GM21529 (cell line): ENCODE data around the gene IGSF11.

ENCODE experiments used
- ATAC-seq: cut with Tn5 transposase; IDR thresholded peaks from one replicate; pipeline ENCODE4 v1.9.1; 2021; ENCODE audit not compliant: unreplicated experiment

Gene IGSF11

GRCh38 chr3:118889691-118890090 lies 145.0 kb downstream of the IGSF11 start:
- no peak for ATAC-seq

DNA sequence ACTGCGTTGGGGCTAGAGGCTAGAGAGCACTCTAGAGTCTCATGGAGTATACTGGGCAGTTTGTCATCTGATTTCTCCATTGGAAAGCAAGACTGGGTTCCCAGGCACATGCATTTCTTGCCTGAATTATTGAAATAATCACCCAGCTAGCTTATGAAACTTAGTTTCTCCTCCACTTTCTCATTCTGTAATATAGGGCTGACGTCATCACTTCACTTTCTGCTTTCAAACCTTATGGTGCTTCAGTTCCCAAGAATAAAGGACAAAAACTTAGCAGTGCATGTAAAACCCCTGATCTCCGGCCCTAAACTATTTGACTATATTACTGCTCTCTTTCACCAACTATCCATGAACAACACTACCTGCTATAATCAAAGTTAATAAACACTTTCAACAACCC lies 147.9 kb downstream of the IGSF11 start:
- no peak for ATAC-seq

GRCh38 chr3:118884748-118885206 lies 149.9 kb downstream of the IGSF11 start:
- peak; percentile 77 for ATAC-seq

DNA sequence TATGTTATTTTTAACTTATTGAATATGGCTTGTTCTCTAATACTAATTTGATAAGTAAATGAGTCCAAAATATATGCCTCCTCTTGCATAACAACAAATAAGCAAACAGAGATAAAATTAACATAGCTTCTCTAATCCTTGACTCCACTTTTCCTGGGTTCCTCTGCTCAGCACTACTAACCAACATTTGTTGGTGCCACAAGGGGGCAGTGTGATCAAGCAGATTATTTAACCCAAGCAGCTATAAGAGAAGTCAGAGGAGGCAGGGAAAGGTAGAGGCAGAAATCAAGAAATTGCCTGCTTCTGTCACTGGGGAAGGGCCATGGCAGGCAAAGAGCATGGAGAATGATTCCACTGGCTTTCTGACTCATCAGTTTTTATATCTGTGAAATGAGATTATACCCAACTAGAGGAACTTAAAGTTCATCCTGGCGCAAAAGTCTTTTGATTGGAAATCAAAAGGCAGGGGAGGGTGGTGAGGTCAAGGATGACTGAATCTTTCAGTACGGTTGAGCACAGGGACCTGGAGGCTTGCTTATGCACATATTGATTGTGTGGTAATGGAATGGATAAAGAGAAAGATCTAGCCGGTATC lies 152.2 kb downstream of the IGSF11 start:
- ATAC-seq = peak; percentile 67

DNA sequence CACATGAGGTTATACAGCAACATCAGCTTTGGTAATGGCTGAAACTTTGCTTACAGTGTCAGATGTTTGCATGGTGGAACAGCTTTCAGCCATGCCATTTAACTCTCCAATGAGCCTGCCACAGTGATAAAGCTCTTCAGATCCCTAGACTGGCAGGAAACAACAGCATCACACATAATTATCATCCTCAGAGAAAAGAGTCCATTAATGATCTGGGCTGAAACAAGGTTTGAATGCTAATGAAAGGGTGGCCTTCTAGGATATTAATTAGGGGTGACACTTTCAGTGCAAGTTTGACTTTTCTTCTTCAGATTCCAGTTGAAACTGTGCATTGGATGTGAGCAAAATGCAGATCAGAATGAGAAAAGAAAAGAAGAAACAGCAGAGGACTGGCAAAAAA lies 166.6 kb downstream of the IGSF11 start:
- ATAC-seq = no peak

- ATAC-seq = peak; percentile 85
Observed at GRCh38 chr3:118863731-118864322, 170.8 kb downstream of the IGSF11 start.

DNA sequence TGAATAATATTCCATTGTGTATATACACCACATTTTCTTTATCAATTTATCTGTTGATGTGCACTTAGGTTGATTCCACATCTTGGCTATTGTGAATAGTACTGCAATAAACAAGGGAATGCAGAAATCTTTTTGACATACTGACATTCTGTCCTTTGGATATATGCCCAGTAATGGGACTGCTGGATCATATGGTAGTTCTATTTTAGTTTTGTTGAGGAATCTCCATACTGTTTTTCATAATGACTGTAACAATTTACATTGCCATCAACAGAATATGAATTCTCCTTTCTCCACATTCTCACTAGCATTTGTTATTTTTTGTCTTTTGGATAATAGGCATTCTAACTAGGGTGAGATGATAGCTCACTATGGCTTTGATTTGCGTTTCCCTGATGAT lies 174.7 kb downstream of the IGSF11 start:
- ATAC-seq = no peak

DNA sequence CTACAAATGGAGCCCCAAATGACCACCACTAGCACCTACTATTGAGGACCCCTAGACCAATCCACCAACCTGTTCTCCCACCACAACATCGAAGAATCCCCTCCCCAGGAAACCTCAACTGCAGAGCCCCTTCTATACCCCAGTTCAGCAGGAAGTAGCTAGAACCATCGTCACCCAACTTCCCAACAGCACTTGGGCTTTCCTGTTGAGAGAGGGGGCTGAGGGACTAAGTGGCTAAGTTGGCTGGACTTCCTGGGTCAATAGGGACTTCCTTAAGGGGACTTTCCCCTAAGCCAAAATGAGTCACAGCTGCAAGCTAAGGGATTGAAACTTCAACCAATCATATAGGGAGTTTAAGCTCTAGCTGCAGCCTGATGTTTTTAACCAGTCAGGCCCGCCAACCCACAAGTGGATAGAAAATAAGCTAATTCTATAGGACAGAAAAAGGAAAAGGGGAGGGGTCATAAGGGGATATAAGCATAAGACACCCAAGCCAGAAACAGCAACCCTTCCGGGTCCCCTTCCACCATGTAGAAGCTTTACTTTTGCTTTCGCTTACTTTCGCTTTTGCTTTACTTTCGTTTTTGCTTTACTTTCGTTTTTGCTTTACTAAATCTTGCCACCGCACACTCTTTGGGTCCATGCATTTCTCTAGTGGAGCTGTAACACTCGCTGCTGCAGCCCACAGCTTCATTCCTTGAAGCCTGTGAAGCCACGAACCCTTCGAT lies 183.0 kb downstream of the IGSF11 start:
- peak; percentile 76 for ATAC-seq

DNA sequence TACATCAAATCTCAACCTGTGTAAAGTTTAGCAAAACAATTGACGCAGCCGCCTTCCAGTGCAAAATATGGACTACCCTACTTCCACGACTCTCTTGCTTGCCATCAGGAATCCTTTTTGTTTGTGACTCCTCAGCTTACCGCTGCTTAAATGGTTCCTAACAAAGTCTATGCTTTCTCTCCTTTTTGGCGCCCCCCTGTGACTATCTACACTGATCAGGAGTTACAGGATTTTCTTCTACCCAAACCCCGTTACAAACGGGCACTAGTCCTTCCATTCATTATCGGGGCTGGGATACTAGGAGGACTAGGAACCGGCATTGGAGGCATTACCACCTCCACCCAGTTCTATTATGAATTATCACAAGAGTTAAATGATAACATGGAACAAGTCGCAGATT lies 184.0 kb downstream of the IGSF11 start:
- no peak for ATAC-seq
